Endothelial cell of umbilical vein (primary cell): ENCODE measurements around the gene EHBP1L1. TPM values are rescaled to one million over a fixed set of nuclear protein-coding genes. Genes with fewer than 3 reads are reported as not detected.

Experiments used
- BruUV-seq: library from RNA; stranded (reverse); fragments of 400-500 nt; replicated peaks from 2 replicates; lab custom pipeline; 2021; lab: Mats Ljungman, UMichigan
- CTCF ChIA-PET: fragments of 300-600, 350-600 bp; sonication (Branson Sonifier 250); formaldehyde crosslinking; loops from one replicate; lab custom pipeline; 2021; ENCODE audit warnings: antibody characterized with exemption, inconsistent platforms; lab: Charles Lee
- POLR2A ChIA-PET: fragments of 300-600, 350-600 bp; sonication (Branson Sonifier 250); formaldehyde crosslinking; loops from one replicate; lab custom pipeline; 2021; ENCODE audit warnings: antibody characterized with exemption, inconsistent platforms; lab: Charles Lee
- DNase-seq: peaks from one replicate; pipeline ENCODE4 v3.0.0-alpha.2; 2011; ENCODE audit warnings: low read depth, low spot score
- FAIRE-seq: peaks from 2 replicates; lab custom pipeline; 2011; peaks lifted over from hg19 to GRCh38; lab: Jason Lieb, UNC
- H2AFZ ChIP-seq: 2 replicates; pipeline ENCODE4 v1.6.0; 2012; ENCODE audit warnings: low read depth, low read length, control low read depth, inconsistent platforms
- H3K27ac ChIP-seq: 2 replicates; pipeline ENCODE4 v1.5.1; 2011; ENCODE audit warnings: low read depth, mild to moderate bottlenecking, control low read depth, low read length, moderate library complexity; ENCODE audit not compliant: insufficient read depth
- H3K27me3 ChIP-seq, 2 experiments: 2 replicates each; pipeline versions ENCODE4 v1.6.0 to v1.6.1; 2011; ENCODE audit warnings: low read length in 2 of 2, mixed read lengths in 1 of 2; ENCODE audit not compliant: control insufficient read depth in 2 of 2, insufficient read depth in 2 of 2
- H3K36me3 ChIP-seq, 2 experiments: 2 replicates in 1 of 2; 3 replicates in 1 of 2; pipeline ENCODE4 v1.5.1; 2011; ENCODE audit warnings: low read length in 2 of 2, mild to moderate bottlenecking in 1 of 2, moderate library complexity in 1 of 2; ENCODE audit not compliant: control insufficient read depth in 2 of 2, insufficient read depth in 2 of 2; ENCODE audit errors: extremely low read depth in 1 of 2
- H3K4me1 ChIP-seq: 3 replicates; pipeline ENCODE4 v1.5.1; 2011; ENCODE audit warnings: mild to moderate bottlenecking, low read length; ENCODE audit not compliant: control insufficient read depth, insufficient read depth; ENCODE audit errors: extremely low read depth
- H3K4me2 ChIP-seq: 2 replicates; pipeline ENCODE4 v1.6.1; 2011; ENCODE audit warnings: low read length, control low read depth, mixed read lengths; ENCODE audit not compliant: insufficient read depth
- H3K4me3 ChIP-seq, 3 experiments: fragments of 200-600 bp in 1 of 3; sonication (generic), shearing (Covaris generic) in 1 of 3; replicated peaks in 1 of 3; 2 replicates each; pipeline ENCODE4 v1.5.1; 2011 to 2016; ENCODE audit warnings: control low read depth in 3 of 3, low read length in 3 of 3, mild to moderate bottlenecking in 2 of 3, inconsistent platforms in 1 of 3, low read depth in 1 of 3, moderate library complexity in 1 of 3; ENCODE audit not compliant: insufficient read depth in 1 of 3
- H3K79me2 ChIP-seq: 2 replicates; pipeline ENCODE4 v1.6.0; 2012; ENCODE audit warnings: low read length, inconsistent platforms; ENCODE audit not compliant: control insufficient read depth, insufficient read depth
- H3K9ac ChIP-seq: replicated peaks from 2 replicates; pipeline ENCODE3; 2011; ENCODE audit warnings: low read length, control low read depth; ENCODE audit not compliant: insufficient read depth; ENCODE audit errors: extremely low read depth
- H3K9me1 ChIP-seq: replicated peaks from 3 replicates; pipeline ENCODE4 v1.6.0; 2011; ENCODE audit warnings: mild to moderate bottlenecking, low read length; ENCODE audit not compliant: control insufficient read depth, insufficient read depth; ENCODE audit errors: extremely low read depth
- H3K9me3 ChIP-seq: replicated peaks from 2 replicates; pipeline ENCODE4 v1.5.1; 2012; ENCODE audit warnings: low read length, inconsistent platforms; ENCODE audit not compliant: control insufficient read depth, insufficient read depth
- H4K20me1 ChIP-seq: replicated peaks from 2 replicates; pipeline ENCODE3; 2011; ENCODE audit warnings: mild to moderate bottlenecking, low read length; ENCODE audit not compliant: control insufficient read depth, insufficient read depth; ENCODE audit errors: extremely low read depth
- FOS ChIP-seq: IDR thresholded peaks from 2 replicates; pipeline ENCODE4 v1.6.1; 2011; ENCODE audit warnings: mild to moderate bottlenecking, low read length, moderate library complexity, borderline replicate concordance; ENCODE audit not compliant: insufficient read depth
- GATA2 ChIP-seq: IDR thresholded peaks from 2 replicates; pipeline ENCODE4 v1.7.0; 2011; ENCODE audit warnings: low read depth, mild to moderate bottlenecking, moderate library complexity, mixed read lengths, low read length; ENCODE audit not compliant: insufficient read length, insufficient read depth
- JUN ChIP-seq: IDR thresholded peaks from 2 replicates; pipeline ENCODE4 v1.6.1; 2011; ENCODE audit warnings: borderline replicate concordance, low read depth; ENCODE audit not compliant: insufficient read length, insufficient read depth
- MAX ChIP-seq: IDR thresholded peaks from 2 replicates; pipeline ENCODE4 v1.6.1; 2011; ENCODE audit not compliant: insufficient read depth, insufficient read length
- MYC ChIP-seq: IDR thresholded peaks from one replicate; pipeline ENCODE4 v1.6.1; 2011; ENCODE audit warnings: mild to moderate bottlenecking, low read depth, low read length
- POLR2A ChIP-seq: IDR thresholded peaks from 2 replicates; pipeline ENCODE4 v1.6.1; 2012; ENCODE audit warnings: low read depth, mild to moderate bottlenecking, control low read depth, low read length
- POLR2AphosphoS5 ChIP-seq: IDR thresholded peaks from 2 replicates; pipeline ENCODE4 v1.6.1; 2012; ENCODE audit warnings: low read depth, mild to moderate bottlenecking, control low read depth, low read length, moderate library complexity; ENCODE audit not compliant: insufficient read depth
- dilution Hi-C: fragments of 300-500 bp; cut with MboI; formaldehyde crosslinking; loops from one replicate; pipeline ENCODE4 v1.15.0; 2019; ENCODE audit warnings: low sequenced_read_pairs; ENCODE audit not compliant: extremely low pct_ligation_motif_present
- intact Hi-C: fragments of 100-400 bp; cut with micrococcal nuclease; formaldehyde crosslinking; loops from one replicate; pipeline ENCODE4 v1.10.0; 2022
- polyA plus RNA-seq, 4 experiments: library from polyadenylated mRNA; depleted of rRNA in 3 of 4; stranded (reverse) in 3 of 4; unstranded in 1 of 4; fragments of >200 nt; gene quantifications; 2 replicates each; pipeline versions ENCODE4 v1.2.1 to v1.2.3, GENCODE V29; 2011 to 2012; ENCODE audit warnings: missing spikeins in 1 of 4
- total RNA-seq: library from RNA; stranded (reverse); gene quantifications from 2 replicates; pipeline ENCODE4 v1.2.3, GENCODE V29; 2021

The EHBP1L1 gene
- total and polyA plus RNA-seq, 2 donors (not counting 3 experiments of a cell fraction or from before 2014, with no cell fraction given) = 12.7 to 19.7 TPM

- Histone ChIP-seq H3K79me2 (peaks cover 64% of the 10 kb centered on the region), H3K9me3 (no peaks in the 10 kb centered on the region), H3K4me1 (peaks cover 57% of the 10 kb centered on the region), H3K27me3 (no peaks in the 10 kb centered on the region), H3K27ac (peak overlapping the region; percentile 85), H4K20me1 (no peaks in the 10 kb centered on the region), H3K4me2 (peak overlapping the region; percentile 88), H2AFZ (no peak overlapping the region), H3K9me1 (no peaks in the 10 kb centered on the region), H3K9ac (peak overlapping the region; percentile 69), H3K4me3 (peak overlapping the region; percentile 44 to 81 (median 81)), H3K36me3 (peaks cover 4 to 25% of the 10 kb centered on the region in 2 experiments)
- TF ChIP-seq POLR2AphosphoS5 (peak; percentile 55), MYC (no peak)
- dilution Hi-C loops (no loop called here), intact Hi-C loops (loop anchor here (1.0 kb wide), 2 partner anchors 11 to 39 kb away; partner anchors contain the start of gene FAM89B)
- BruUV-seq = no TSS peak
- ChIA-PET POLR2A (no interaction called here), CTCF (interaction anchor here (0.7 to 6.2 kb wide), 5 partner anchors 8 to 70 kb away, joined by 3 to 54 read pairs (median 5); partner anchors contain the start of gene KCNK7)
- peak; percentile 90 for DNase-seq
- FAIRE-seq = peak; percentile 99
These were observed 35.3 kb downstream of the EHBP1L1 start for GRCh38 chr11:65611028-65611757.

- Histone ChIP-seq H3K9ac (peak overlapping the region; percentile 69), H3K36me3 (peaks cover 4 to 23% of the 10 kb centered on the region in 2 experiments), H3K27ac (peak overlapping the region; percentile 85)
These were observed 36.1 kb downstream of the EHBP1L1 start for GRCh38 chr11:65611758-65612603.

More at GRCh38 chr11:65611758-65612603, 36.1 kb downstream of the EHBP1L1 start:
- TF ChIP-seq FOS = no peak
- no peak for TF ChIP-seq GATA2
- no peak for TF ChIP-seq MAX
- TF ChIP-seq JUN = no peak
- TF ChIP-seq MYC = no peak
- TF ChIP-seq POLR2A = peak; percentile 72
- no peak for TF ChIP-seq POLR2AphosphoS5
- peaks cover 72% of the 10 kb centered on the region for H3K79me2 ChIP-seq
- H3K4me1 ChIP-seq = peaks cover 61% of the 10 kb centered on the region
- H2AFZ ChIP-seq = no peak overlapping the region
- FAIRE-seq (peak; percentile 58), DNase-seq (peak; percentile 84)
- peak overlapping the region; percentile 81 to 87 (median 81) for H3K4me3 ChIP-seq
- no peaks in the 10 kb centered on the region for H3K9me3 ChIP-seq
- H3K4me2 ChIP-seq = peak overlapping the region; percentile 88
- intact Hi-C loops (loop anchor here (1.0 kb wide), 2 partner anchors 12 to 40 kb away; partner anchors contain the start of gene FAM89B), dilution Hi-C loops (no loop called here)
- ChIA-PET POLR2A (no interaction called here), CTCF (interaction anchor here (1.6 to 6.2 kb wide), 4 partner anchors 17 to 26 kb away, joined by 4 to 54 read pairs (median 5); partner anchors contain the start of genes KCNK7 and SIPA1)
- no peaks in the 10 kb centered on the region for H3K27me3 ChIP-seq
- no peaks in the 10 kb centered on the region for H3K9me1 ChIP-seq
- no peaks in the 10 kb centered on the region for H4K20me1 ChIP-seq
- no TSS peak for BruUV-seq
